Endodermal cell (in vitro differentiated cells): Measurements from ENCODE around the gene GALM. TPM values are rescaled to one million over a fixed set of nuclear protein-coding genes. Genes with fewer than 3 reads are reported as not detected.

ENCODE experiments used
- DNase-seq: peaks from one replicate; pipeline ENCODE4 v3.0.0-alpha.2; 2017
- H3K27ac ChIP-seq: 2 replicates; pipeline ENCODE4 v1.5.1; 2013; ENCODE audit warnings: mild to moderate bottlenecking, low read depth, low read length, moderate library complexity
- H3K27me3 ChIP-seq: 2 replicates; pipeline ENCODE4 v1.6.1; 2013; ENCODE audit warnings: mild to moderate bottlenecking, low read length, moderate library complexity; ENCODE audit not compliant: insufficient read depth, control insufficient read depth, poor library complexity, severe bottlenecking
- H3K36me3 ChIP-seq: 2 replicates; pipeline ENCODE4 v1.7.0; 2013; ENCODE audit warnings: mild to moderate bottlenecking, low read length, moderate library complexity; ENCODE audit not compliant: control insufficient read depth, insufficient read depth
- H3K4me1 ChIP-seq: one replicate; pipeline ENCODE4 v1.7.0; 2013; ENCODE audit warnings: low read length; ENCODE audit not compliant: control insufficient read depth, insufficient read depth
- H3K4me3 ChIP-seq: 2 replicates; pipeline ENCODE4 v1.5.1; 2013; ENCODE audit warnings: mild to moderate bottlenecking, low read length, moderate library complexity
- H3K9ac ChIP-seq: 2 replicates; pipeline ENCODE4 v1.6.1; 2013; ENCODE audit warnings: mild to moderate bottlenecking, low read length, moderate library complexity; ENCODE audit not compliant: poor library complexity, severe bottlenecking; ENCODE audit errors: extremely low read depth
- H3K9me3 ChIP-seq: 2 replicates; pipeline ENCODE4 v1.6.1; 2013; ENCODE audit warnings: mild to moderate bottlenecking, low read length, moderate library complexity; ENCODE audit not compliant: control insufficient read depth
- H3K27ac Mint-ChIP-seq: 2 replicates; pipeline ENCODE4 v1.8.0; 2020; ENCODE audit warnings: mixed read lengths
- H3K27me3 Mint-ChIP-seq: 2 replicates; pipeline ENCODE4 v1.8.0; 2021; ENCODE audit warnings: mild to moderate bottlenecking, mixed read lengths; ENCODE audit not compliant: insufficient read depth
- H3K36me3 Mint-ChIP-seq: 2 replicates; pipeline ENCODE4 v1.8.0; 2020; ENCODE audit warnings: low read depth, mixed read lengths
- H3K4me1 Mint-ChIP-seq: 2 replicates; pipeline ENCODE4 v1.8.0; 2020; ENCODE audit warnings: mixed read lengths
- H3K4me3 Mint-ChIP-seq: 2 replicates; pipeline ENCODE4 v1.8.0; 2020; ENCODE audit warnings: mild to moderate bottlenecking, moderate library complexity, mixed read lengths
- H3K9me3 Mint-ChIP-seq: 2 replicates; pipeline ENCODE4 v1.8.0; 2020; ENCODE audit warnings: mild to moderate bottlenecking, mixed read lengths
- whole genome bisulfite sequencing, 2 experiments: methylation state at CpG; one replicate each; pipeline versions ENCODE4 v1.1.5 to v1.1.7; 2013; ENCODE audit warnings: missing lambda C conversion rate in 2 of 2, mixed read lengths in 1 of 2; ENCODE audit not compliant: insufficient coverage in 1 of 2, insufficient read length in 1 of 2; 5-methylcytosine and 5-hydroxymethylcytosine counted together
- total RNA-seq, 2 donors: library from RNA; stranded (reverse); fragmentation: NEBNext Ultra II Directional in 1 of 2; extraction: Animal tissue kit (Norgen Biotek cat#: 25700) in 1 of 2; gene quantifications; 2 replicates in 1 of 2; 3 replicates in 1 of 2; pipeline ENCODE4 v1.2.1, GENCODE V29; 2021
- TF ChIP-seq, protein P1 (sequence below): fragments of 200-600 bp; sonication (generic); conservative IDR thresholded peaks from 2 replicates; pipeline ENCODE4 v1.5.0; 2021; ENCODE audit warnings: antibody characterized with exemption, mild to moderate bottlenecking

GALM gene
- total RNA-seq, 2 donors from 2014 or later, result 14.2 to 16.2 TPM

DNA sequence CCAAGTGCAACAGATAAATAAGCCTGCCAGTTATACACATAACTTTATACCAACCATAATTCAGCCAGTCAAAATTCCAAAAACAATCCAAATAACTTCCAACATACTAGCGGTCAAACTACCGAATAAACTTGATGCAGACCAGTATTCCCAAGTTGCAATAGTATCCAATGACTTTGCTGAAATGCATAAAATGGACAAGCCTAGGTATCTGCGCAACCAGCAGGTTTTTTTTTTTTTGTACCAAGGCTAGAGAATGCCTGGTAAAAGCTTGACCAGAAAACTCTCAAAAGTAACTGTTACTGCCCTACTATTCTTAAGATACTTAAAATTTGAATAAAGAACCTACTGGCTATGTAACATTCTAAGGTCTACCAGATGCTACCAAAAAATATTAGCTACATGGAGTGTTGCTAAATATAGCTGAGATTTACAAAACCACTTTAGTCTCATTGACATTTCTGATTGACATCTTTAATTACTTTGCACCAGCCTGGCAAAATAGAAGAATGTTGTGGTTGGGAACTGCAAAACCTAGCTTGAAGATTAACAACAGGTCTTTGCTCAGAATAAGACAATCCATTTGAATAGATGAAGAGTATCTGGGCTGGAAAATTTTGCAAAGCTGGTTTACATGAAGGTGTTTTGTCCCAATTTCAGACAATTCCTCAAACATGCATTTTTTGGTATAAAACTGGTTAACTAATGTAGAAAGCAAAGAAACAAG lies 77.9 kb downstream of the GALM start:
- DNase-seq, result no peak
- H3K27me3 ChIP-seq, result no peaks in the 10 kb centered on the region
- H3K9ac ChIP-seq, result no peak overlapping the region
- peaks cover 88% of the 10 kb centered on the region for H3K36me3 Mint-ChIP-seq
- H3K4me1 ChIP-seq, result no peaks in the 10 kb centered on the region
- H3K9me3 ChIP-seq, result peaks cover 13% of the 10 kb centered on the region
- peak overlapping the region; percentile 74 for H3K27ac Mint-ChIP-seq
- TF ChIP-seq, protein P1, sequence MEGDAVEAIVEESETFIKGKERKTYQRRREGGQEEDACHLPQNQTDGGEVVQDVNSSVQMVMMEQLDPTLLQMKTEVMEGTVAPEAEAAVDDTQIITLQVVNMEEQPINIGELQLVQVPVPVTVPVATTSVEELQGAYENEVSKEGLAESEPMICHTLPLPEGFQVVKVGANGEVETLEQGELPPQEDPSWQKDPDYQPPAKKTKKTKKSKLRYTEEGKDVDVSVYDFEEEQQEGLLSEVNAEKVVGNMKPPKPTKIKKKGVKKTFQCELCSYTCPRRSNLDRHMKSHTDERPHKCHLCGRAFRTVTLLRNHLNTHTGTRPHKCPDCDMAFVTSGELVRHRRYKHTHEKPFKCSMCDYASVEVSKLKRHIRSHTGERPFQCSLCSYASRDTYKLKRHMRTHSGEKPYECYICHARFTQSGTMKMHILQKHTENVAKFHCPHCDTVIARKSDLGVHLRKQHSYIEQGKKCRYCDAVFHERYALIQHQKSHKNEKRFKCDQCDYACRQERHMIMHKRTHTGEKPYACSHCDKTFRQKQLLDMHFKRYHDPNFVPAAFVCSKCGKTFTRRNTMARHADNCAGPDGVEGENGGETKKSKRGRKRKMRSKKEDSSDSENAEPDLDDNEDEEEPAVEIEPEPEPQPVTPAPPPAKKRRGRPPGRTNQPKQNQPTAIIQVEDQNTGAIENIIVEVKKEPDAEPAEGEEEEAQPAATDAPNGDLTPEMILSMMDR, result no peak
- H3K4me3 ChIP-seq, result no peak overlapping the region
- peaks cover 15% of the 10 kb centered on the region for H3K9me3 Mint-ChIP-seq
- H3K27me3 Mint-ChIP-seq, result no peaks in the 10 kb centered on the region
- peaks cover 85% of the 10 kb centered on the region for H3K36me3 ChIP-seq
- peaks cover 26% of the 10 kb centered on the region for H3K4me1 Mint-ChIP-seq
- H3K4me3 Mint-ChIP-seq, result no peak overlapping the region
- 96 to 99% methylated on average over 3 of the region's 3 CpGs for WGBS, 2 experiments
- no peak overlapping the region for H3K27ac ChIP-seq

DNA sequence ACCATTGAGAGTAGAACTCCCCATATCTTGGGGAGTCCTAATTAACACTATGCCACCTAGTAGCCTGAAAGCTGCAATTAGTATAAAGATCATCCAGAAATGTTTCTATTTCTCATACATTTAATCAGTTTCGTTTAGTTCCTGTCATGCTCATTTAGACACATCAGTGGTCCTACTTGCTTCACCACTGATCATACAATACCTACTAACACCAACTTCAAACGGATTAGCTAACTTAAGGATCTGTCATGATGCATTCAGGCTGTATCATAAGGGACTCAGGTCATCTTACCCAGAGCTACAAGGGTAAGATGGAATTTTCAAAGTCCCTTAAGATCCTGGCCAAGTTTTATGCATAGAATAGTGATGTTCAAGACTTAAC lies 78.5 kb downstream of the GALM start:
- Mint-ChIP-seq H3K4me1 (peaks cover 29% of the 10 kb centered on the region), H3K9me3 (peaks cover 11% of the 10 kb centered on the region), H3K27ac (no peak overlapping the region), H3K36me3 (peaks cover 87% of the 10 kb centered on the region), H3K27me3 (no peaks in the 10 kb centered on the region), H3K4me3 (no peak overlapping the region)
- Histone ChIP-seq H3K9ac (no peak overlapping the region), H3K9me3 (peaks cover 8% of the 10 kb centered on the region), H3K36me3 (peaks cover 85% of the 10 kb centered on the region), H3K27me3 (no peaks in the 10 kb centered on the region), H3K4me1 (no peaks in the 10 kb centered on the region), H3K4me3 (no peak overlapping the region), H3K27ac (no peak overlapping the region)
- 90 to 100% methylated on average over 1 to 2 of the region's 2 CpGs for WGBS, 2 experiments
- DNase-seq, result no peak
- TF ChIP-seq, protein P1, result no peak

DNA sequence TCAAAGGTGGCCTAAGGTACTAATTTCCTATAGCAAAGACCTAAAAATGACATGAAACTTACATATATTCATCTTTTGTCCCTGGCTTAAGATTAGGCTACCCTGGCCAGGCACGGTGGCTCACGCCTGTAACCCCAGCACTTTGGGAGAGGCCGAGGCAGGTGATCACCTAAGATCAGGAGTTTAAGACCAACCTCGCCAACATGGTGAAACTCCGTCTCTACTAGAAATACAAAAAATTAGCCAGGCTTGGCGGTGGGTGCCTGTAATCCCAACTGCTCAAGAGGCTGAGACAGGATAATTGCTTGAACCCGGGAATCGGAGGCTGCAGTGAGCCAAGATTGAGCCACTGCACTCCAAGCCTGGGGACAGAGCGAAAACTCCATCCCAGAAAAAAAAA lies 79.4 kb downstream of the GALM start:
- Mint-ChIP-seq H3K27me3 (no peaks in the 10 kb centered on the region), H3K9me3 (peaks cover 4% of the 10 kb centered on the region), H3K4me3 (no peak overlapping the region), H3K27ac (no peak overlapping the region), H3K36me3 (peaks cover 87% of the 10 kb centered on the region), H3K4me1 (peaks cover 34% of the 10 kb centered on the region)
- DNase-seq, result no peak
- no peak overlapping the region for H3K27ac ChIP-seq
- 87 to 96% methylated on average over 9 of the region's 9 CpGs for WGBS, 2 experiments
- no peaks in the 10 kb centered on the region for H3K27me3 ChIP-seq
- H3K4me3 ChIP-seq, result no peak overlapping the region
- TF ChIP-seq, protein P1, result no peak
- H3K36me3 ChIP-seq, result peaks cover 87% of the 10 kb centered on the region
- no peaks in the 10 kb centered on the region for H3K9me3 ChIP-seq
- no peaks in the 10 kb centered on the region for H3K4me1 ChIP-seq
- H3K9ac ChIP-seq, result no peak overlapping the region
